GM19035 (cell line): ENCODE data around the gene SP7.
"Not testable (repeated sequence)": the region's sequence is repeated elsewhere in the genome, so short reads cannot be mapped to it uniquely, and the experiment has no call there.

ENCODE experiments used
- ATAC-seq: cut with Tn5 transposase; IDR thresholded peaks from one replicate; pipeline ENCODE4 v1.9.1; 2021; ENCODE audit not compliant: unreplicated experiment

Gene SP7

DNA sequence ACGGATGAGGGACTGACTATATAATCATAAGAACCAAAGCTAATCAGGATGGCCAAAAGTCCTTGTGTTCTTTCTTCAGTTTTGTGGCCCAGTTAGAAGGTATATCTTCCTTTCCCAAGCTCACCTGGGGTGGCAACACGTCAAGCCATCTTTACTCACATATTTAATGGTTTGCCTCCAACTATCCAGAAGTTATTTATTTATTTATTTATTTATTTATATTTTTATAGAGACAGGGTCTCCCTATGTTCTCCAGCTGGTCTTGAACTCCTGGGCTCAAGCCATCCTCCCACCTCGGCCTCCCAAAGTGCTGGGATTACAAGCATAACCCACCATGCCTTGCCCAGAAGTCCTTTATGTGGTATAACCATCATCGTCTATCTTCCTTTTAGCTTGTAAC, 11.8 kb upstream of the SP7 start:
- ATAC-seq, result no peak

GRCh38 chr12:53346491-53346890, 10.3 kb upstream of the SP7 start:
- no peak for ATAC-seq

GRCh38 chr12:53345486-53346188, 9.5 kb upstream of the SP7 start:
- no peak for ATAC-seq

DNA sequence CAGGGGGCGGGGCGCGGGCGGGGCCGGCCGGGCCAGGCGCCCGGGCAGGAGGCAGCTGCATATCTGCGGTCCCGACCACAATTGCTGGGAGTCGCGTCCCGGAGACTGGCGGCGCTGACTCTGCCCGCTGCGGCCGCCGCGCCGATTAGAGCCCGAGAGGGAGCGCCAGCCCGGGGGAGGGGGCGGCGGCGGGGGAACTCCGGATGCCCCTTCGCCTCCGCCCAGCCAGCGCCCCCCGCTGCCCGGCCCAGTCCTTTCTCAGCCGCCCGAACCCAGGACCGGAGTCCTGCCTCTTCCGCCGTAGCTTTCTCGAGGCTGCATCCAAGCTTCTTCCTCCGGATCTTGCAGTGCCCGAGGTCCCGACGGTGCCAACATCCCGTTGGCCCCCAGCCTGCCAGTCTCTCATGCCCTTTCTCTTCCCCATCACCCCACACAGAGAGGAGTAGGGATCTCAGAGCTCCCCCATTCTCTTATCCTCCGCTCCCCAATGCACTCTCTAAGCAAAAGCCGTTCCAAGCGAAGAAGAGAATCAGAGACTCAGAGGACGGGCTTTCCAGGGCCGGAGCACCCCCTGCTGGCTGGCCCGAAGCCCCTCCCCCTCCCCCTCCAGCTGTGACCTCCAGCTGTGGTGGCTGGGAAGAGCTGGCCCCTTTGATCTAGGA, 8.8 kb upstream of the SP7 start:
- peak; percentile 78 for ATAC-seq

- ATAC-seq, result no peak
Measured at GRCh38 chr12:53344487-53344823, 8.3 kb upstream of the SP7 start.

GRCh38 chr12:53343969-53344368, 7.8 kb upstream of the SP7 start:
- ATAC-seq, result no peak

DNA sequence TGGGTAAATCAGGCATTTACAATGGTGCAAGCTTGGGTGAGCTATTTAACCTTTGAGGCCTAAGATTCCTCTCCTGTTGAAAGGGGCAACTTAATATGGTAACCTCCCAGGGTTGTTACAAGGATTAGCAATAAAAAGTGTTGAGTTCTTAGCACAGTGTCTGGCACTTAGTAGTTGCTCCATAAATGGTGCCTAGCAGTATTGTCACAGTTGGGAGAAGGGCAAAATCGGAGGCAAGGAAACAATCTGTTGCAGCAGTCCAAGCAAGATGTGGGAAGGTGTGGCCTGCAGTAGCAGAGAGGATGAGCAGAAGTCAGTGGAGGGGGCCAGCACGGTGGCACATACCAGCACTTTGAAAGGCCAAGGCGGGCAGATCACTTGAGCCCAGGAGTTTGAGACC, 7.3 kb upstream of the SP7 start:
- no peak for ATAC-seq

DNA sequence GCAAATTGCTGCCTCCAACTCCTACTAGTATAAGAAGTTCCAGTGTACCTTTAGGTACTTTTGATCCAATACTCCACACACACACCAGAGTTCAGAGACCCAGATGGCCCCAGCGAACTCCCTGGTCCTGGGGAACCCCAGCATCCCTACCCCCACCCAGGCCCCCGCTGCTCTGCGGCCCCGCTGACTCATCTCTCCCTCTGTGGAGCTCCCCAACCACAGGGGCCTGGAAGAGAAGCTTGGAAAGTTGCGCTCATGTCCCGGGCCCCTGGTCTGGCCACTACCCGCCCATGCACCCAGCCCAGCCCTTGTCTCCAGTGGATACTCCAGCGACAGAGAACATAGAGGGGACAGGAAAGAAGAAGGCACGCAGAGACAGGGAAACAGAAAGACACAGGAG, 4.2 kb upstream of the SP7 start:
- no peak for ATAC-seq

DNA sequence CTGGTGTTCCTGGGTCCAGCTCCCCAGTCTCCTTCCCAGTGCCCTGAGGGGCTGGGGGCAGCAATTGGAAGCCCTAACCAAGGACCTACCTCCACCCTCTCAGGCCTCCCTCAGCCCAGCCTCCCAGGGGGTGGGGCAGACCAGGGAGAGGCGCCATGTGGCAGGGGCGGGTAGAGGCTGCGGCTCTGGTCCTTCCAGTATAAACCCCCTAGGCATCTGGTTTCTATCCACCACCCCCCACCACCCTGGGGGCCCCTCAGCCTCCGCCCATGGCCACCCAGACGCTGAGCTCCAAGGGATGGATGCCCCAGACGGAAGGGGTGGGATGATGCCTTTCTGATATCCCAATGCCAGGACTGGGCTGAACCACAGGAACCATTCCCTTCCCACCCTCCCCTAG, 2.8 kb upstream of the SP7 start:
- no peak for ATAC-seq

GRCh38 chr12:53338017-53338416, 1.9 kb upstream of the SP7 start:
- ATAC-seq, result no peak

- ATAC-seq, result no peak
Measured at GRCh38 chr12:53334822-53335221, 1.3 kb downstream of the SP7 start.

DNA sequence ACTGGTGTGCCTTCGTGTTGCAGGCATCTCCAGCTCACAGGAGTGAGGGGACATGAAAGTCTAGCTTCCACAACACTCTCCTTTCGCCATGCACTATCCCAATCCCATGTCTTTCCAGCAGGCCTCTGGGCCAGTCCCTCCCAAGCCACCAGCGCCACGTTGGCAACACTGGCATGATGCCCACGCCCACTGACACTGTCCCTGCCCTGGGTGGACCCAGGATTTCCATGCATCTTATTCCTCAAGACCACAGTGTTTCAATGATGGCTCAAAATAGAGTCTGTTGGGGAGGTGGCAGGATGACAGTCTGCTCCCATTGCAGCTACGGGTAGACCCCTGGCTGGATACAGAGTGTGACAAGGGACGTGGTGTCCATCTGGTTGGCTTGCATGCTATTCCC, 2.3 kb downstream of the SP7 start:
- no peak for ATAC-seq

- no peak for ATAC-seq
Measured at GRCh38 chr12:53333289-53333688, 2.9 kb downstream of the SP7 start.

DNA sequence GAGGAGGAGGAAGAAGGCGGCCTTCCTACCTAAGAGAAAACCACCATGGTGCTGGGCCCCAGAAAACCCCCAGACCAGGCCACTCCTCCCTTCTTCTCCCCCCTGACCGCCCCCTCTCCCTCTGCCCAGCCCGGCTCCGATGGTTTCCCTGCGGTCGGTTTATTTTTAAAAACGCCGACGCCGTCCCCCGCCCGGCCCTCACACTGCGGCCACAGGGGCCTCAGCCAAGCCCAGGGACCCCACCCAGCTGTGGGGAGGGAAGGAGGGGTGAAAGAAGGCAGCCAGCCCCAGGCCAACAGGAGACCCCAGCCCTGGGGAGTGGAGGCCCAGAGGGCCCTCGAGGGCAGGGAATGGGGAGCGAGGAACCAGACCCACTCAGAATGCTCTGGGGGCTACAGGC, 3.4 kb downstream of the SP7 start:
- no peak for ATAC-seq

DNA sequence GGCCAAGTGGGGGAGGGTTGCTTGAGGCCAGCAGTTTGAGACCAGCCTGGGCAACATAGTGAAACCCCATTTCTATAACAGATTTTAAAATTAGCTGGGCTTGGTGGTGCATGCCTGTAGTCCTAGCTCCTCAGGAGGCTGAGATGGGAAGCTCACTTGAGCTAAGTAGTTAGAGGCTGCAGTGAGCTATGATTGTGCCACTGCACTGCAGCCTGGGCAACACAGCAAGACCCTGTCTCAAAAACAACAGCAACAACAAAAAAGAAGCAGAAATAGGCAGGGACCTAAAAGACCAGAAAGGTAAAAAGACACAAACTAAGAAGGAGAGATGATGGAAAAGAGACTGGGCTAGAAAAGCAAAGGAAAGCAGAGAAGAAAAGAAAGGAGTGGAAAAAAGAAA, 3.8 kb downstream of the SP7 start:
- not testable (repeated sequence) for ATAC-seq

- no peak for ATAC-seq
Measured at GRCh38 chr12:53330671-53331070, 5.5 kb downstream of the SP7 start.

DNA sequence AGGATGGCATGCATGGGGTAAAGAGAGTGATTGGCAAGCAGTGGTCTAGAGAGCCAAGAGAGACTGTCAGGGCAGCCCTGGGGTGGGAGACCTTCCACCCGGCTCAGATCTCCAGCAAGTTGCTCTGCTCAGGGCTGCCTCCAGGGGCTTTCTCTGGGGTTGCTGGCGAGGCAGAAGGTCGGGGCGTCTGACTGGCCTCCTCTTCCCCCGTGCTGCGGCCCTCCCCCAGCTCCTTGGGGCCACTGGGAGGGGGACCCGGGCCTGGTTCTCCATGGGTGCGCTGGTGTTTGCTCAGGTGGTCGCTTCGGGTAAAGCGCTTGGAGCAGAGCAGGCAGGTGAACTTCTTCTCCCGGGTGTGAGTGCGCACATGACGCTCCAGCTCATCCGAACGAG, 8.1 kb downstream of the SP7 start:
- ATAC-seq, result no peak

GRCh38 chr12:53327435-53328042, 8.6 kb downstream of the SP7 start:
- no peak for ATAC-seq

DNA sequence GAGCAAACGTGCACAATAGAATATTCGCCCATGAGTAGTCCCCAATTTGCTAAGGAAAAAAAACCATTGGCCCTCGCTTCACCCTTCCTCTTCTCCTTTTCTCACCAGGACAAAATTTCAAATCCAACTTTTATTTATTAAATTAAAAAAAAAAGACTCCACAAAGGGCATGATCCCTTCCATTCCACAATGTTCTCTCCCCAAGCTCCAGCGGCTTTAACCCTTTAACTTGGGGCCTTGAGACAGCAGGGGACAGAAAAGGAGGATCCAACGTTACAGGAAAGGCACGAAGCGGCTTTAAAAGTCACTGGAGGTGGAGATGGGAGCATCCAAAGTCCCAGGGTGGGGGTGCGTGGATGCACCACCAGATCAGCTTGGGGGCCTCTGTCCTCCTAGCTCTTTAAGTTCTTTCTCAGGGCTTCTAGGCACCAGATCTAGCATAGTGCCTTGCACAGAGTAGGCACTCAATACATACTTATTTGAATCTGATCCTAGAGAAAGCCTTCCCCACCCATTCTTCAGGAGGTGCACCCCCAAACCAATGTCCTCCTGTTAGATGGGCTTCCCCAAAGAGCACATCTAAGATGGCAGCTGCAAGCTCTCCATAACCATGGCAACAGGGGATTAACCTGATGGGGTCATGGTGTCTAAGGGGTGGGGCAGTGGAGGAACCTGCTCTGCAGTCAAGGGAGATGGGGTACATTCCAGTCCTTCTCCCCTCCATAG, 9.5 kb downstream of the SP7 start:
- no peak for ATAC-seq

GRCh38 chr12:53325511-53326061, 10.6 kb downstream of the SP7 start:
- no peak for ATAC-seq

- ATAC-seq, result peak; percentile 56
Measured at GRCh38 chr12:53324779-53325510, 11.2 kb downstream of the SP7 start.
